ENCODE measurements around the gene ATP6AP2.
"Not testable (repeated sequence)": the region's sequence is repeated elsewhere in the genome, so short reads cannot be mapped to it uniquely, and the experiment has no call there.

ATP6AP2 gene

GRCh38 chrX:40552768-40553167 lies 28.0 kb upstream of the ATP6AP2 start:
- peak; percentile 27 for DNase-seq (ENCODE audit: low read depth, low spot score)

GRCh38 chrX:40558590-40558989 lies 22.2 kb upstream of the ATP6AP2 start:
- TF ChIP-seq, protein P1, sequence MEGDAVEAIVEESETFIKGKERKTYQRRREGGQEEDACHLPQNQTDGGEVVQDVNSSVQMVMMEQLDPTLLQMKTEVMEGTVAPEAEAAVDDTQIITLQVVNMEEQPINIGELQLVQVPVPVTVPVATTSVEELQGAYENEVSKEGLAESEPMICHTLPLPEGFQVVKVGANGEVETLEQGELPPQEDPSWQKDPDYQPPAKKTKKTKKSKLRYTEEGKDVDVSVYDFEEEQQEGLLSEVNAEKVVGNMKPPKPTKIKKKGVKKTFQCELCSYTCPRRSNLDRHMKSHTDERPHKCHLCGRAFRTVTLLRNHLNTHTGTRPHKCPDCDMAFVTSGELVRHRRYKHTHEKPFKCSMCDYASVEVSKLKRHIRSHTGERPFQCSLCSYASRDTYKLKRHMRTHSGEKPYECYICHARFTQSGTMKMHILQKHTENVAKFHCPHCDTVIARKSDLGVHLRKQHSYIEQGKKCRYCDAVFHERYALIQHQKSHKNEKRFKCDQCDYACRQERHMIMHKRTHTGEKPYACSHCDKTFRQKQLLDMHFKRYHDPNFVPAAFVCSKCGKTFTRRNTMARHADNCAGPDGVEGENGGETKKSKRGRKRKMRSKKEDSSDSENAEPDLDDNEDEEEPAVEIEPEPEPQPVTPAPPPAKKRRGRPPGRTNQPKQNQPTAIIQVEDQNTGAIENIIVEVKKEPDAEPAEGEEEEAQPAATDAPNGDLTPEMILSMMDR (IDR thresholded peaks at IDR 0.05; ENCODE audit: low read depth, low read length), result no peak
- in situ Hi-C loops (cut with HindIII; ENCODE audit: low sequenced_read_pairs), result no loop called here
- DNase-seq (ENCODE audit: low read depth, low spot score), result no peak
- no peak overlapping the region for H3K4me3 ChIP-seq (ENCODE audit: low read depth, low read length)

More at GRCh38 chrX:40552768-40553167, 28.0 kb upstream of the ATP6AP2 start:
- H3K4me3 ChIP-seq (ENCODE audit: low read depth, low read length), result no peak overlapping the region
- TF ChIP-seq, protein P1 (IDR thresholded peaks at IDR 0.05; ENCODE audit: low read depth, low read length), result peak; percentile 19
- in situ Hi-C loops (cut with HindIII; ENCODE audit: low sequenced_read_pairs), result no loop called here

- no peak overlapping the region for H3K4me3 ChIP-seq (ENCODE audit: low read depth, low read length)
- TF ChIP-seq, protein P1 (IDR thresholded peaks at IDR 0.05; ENCODE audit: low read depth, low read length), result no peak
- in situ Hi-C loops (cut with HindIII; ENCODE audit: low sequenced_read_pairs), result no loop called here
- DNase-seq (ENCODE audit: low read depth, low spot score), result no peak
Measured at GRCh38 chrX:40563784-40564183, 17.0 kb upstream of the ATP6AP2 start.

- TF ChIP-seq, protein P1 (IDR thresholded peaks at IDR 0.05; ENCODE audit: low read depth, low read length), result no peak
- no peak overlapping the region for H3K4me3 ChIP-seq (ENCODE audit: low read depth, low read length)
- DNase-seq (ENCODE audit: low read depth, low spot score), result no peak
- in situ Hi-C loops (cut with HindIII; ENCODE audit: low sequenced_read_pairs), result no loop called here
Measured at GRCh38 chrX:40564447-40564846, 16.3 kb upstream of the ATP6AP2 start.

DNA sequence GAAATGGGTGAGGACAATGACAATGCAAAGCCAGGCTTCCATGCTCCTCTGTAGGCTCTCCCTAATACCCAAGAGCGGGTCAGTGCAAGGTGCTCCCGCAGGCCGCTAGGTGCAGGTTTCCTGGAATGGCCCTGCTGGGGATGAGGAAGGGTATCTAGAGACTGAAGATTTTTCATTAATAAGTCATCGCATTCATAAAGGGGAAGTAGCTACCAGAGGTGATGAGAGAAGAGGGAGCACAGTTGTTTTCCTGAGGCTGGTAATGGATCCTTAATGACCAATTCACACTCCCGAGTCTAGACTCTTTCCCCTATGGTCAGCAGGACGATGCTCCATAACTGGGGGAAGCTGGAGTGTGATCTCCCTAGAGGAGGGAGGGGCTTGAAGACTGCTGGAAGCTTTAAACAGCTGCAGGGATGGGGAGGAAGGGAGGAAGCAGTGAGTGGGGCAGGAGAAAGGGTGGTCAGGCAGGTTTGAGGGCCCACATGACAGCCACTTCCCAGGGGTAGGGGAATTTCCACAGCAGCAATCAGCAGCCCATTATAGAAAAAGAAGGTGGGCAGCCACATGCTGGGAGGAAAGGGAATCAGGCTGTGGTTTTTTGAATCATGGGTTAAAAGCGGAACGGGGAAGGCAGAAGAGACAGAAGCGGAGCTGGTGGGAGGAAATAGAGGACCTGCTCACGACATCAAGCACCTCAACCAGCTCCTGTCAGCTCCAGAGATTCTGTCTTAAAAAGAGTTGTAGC lies 10.2 kb upstream of the ATP6AP2 start:
- no peak overlapping the region for H3K4me3 ChIP-seq (ENCODE audit: low read depth, low read length)
- in situ Hi-C loops (cut with HindIII; ENCODE audit: low sequenced_read_pairs), result no loop called here
- no peak for DNase-seq (ENCODE audit: low read depth, low spot score)
- TF ChIP-seq, protein P1 (IDR thresholded peaks at IDR 0.05; ENCODE audit: low read depth, low read length), result no peak

GRCh38 chrX:40571164-40571563 lies 9.6 kb upstream of the ATP6AP2 start:
- in situ Hi-C loops (cut with HindIII; ENCODE audit: low sequenced_read_pairs); H3K4me3 ChIP-seq (ENCODE audit: low read depth, low read length); DNase-seq (ENCODE audit: low read depth, low spot score): not testable (repeated sequence)

DNA sequence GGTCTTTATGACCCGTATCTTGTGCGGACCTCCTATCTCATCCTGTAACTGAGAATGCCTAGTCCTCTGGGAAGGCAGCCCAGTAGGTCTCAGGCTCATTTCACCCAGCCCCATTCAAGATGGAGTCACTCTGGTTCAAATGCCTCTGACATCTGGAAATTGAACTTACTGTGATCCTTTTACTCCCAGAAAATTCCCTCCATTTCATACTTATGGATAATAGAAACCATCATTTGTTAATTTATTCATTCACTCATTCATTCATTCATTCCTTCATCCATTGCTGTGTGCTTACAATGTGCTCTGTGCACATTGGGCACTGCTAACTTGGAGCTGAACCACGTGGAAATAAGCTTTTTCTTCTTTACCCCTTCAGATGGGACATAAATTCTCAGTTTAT lies 9.2 kb upstream of the ATP6AP2 start:
- DNase-seq (ENCODE audit: low read depth, low spot score), result no peak
- no peak overlapping the region for H3K4me3 ChIP-seq (ENCODE audit: low read depth, low read length)
- TF ChIP-seq, protein P1 (IDR thresholded peaks at IDR 0.05; ENCODE audit: low read depth, low read length), result no peak
- in situ Hi-C loops (cut with HindIII; ENCODE audit: low sequenced_read_pairs), result no loop called here

Measured in astrocyte of the spinal cord (primary cell).